Fibroblast of lung (primary cell): Measurements from ENCODE around the gene COG5. TPM values are rescaled to one million over a fixed set of nuclear protein-coding genes. Genes with fewer than 3 reads are reported as not detected.
A peak's percentile ranks its signal among the peaks of the same experiment; 100 is the strongest.

ENCODE experiments used
- DNase-seq, 2 donors: peaks; one replicate each; pipeline versions ENCODE4 v3.0.0 to v3.0.0-alpha.2; 2010; ENCODE audit warnings: low read depth in 2 of 2
- H2AFZ ChIP-seq: 2 replicates; pipeline ENCODE4 v1.5.1; 2012; ENCODE audit warnings: low read length, control low read depth, inconsistent platforms
- H3K27ac ChIP-seq: 2 replicates; pipeline ENCODE4 v1.5.1; 2011; ENCODE audit warnings: low read length, control low read depth; ENCODE audit not compliant: insufficient read depth
- H3K27me3 ChIP-seq: 2 replicates; pipeline ENCODE4 v1.5.1; 2011; ENCODE audit warnings: mild to moderate bottlenecking, low read length; ENCODE audit not compliant: control insufficient read depth, insufficient read depth
- H3K36me3 ChIP-seq: 2 replicates; pipeline ENCODE4 v1.5.1; 2011; ENCODE audit warnings: low read length; ENCODE audit not compliant: control insufficient read depth, insufficient read depth
- H3K4me1 ChIP-seq: 2 replicates; pipeline ENCODE4 v1.5.1; 2011; ENCODE audit warnings: low read length; ENCODE audit not compliant: control insufficient read depth, insufficient read depth; ENCODE audit errors: extremely low read depth
- H3K4me2 ChIP-seq: 2 replicates; pipeline ENCODE4 v1.5.1; 2011; ENCODE audit warnings: low read length, control low read depth; ENCODE audit not compliant: insufficient read depth; ENCODE audit errors: extremely low read depth
- H3K4me3 ChIP-seq, 4 experiments: fragments of 200-600 bp in 1 of 4; sonication (generic) in 1 of 4; replicated peaks in 1 of 4; 2 replicates each; pipeline ENCODE4 v1.5.1; 2011 to 2016; ENCODE audit warnings: low read length in 4 of 4, low read depth in 3 of 4, mild to moderate bottlenecking in 3 of 4, control low read depth in 2 of 4, inconsistent platforms in 1 of 4, mixed read lengths in 1 of 4; ENCODE audit not compliant: insufficient read depth in 1 of 4; ENCODE audit errors: control extremely low read depth in 1 of 4
- H3K79me2 ChIP-seq: 2 replicates; pipeline ENCODE4 v1.5.1; 2012; ENCODE audit warnings: mild to moderate bottlenecking, low read length, inconsistent platforms; ENCODE audit not compliant: control insufficient read depth, insufficient read depth
- H3K9ac ChIP-seq: 2 replicates; pipeline ENCODE4 v1.5.1; 2011; ENCODE audit warnings: mild to moderate bottlenecking, low read length, control low read depth; ENCODE audit not compliant: insufficient read depth
- H3K9me3 ChIP-seq: 2 replicates; pipeline ENCODE4 v1.5.1; 2012; ENCODE audit warnings: low read depth, low read length; ENCODE audit not compliant: control insufficient read depth, insufficient read depth
- H4K20me1 ChIP-seq: 2 replicates; pipeline ENCODE4 v1.5.1; 2011; ENCODE audit warnings: low read length; ENCODE audit not compliant: control insufficient read depth, insufficient read depth; ENCODE audit errors: extremely low read depth
- CTCF ChIP-seq, 2 donors: IDR thresholded peaks in 1 of 2; conservative IDR thresholded peaks in 1 of 2; 1 replicate in 1 of 2; 2 replicates in 1 of 2; pipeline ENCODE4 v1.5.1; 2011 to 2012; ENCODE audit warnings: low read length in 2 of 2, control low read depth in 1 of 2, inconsistent platforms in 1 of 2, low read depth in 1 of 2, mild to moderate bottlenecking in 1 of 2
- EZH2 ChIP-seq: IDR thresholded peaks from 2 replicates; pipeline ENCODE4 v1.5.1; 2012; ENCODE audit warnings: low read length, control low read depth, mild to moderate bottlenecking; ENCODE audit errors: missing control alignments
- polyA plus RNA-seq, 2 donors: library from polyadenylated mRNA; depleted of rRNA in 1 of 2; stranded (reverse) in 1 of 2; unstranded in 1 of 2; fragments of >200 nt; gene quantifications; 2 replicates each; pipeline ENCODE4 v1.2.1, GENCODE V29; 2011 to 2012; ENCODE audit warnings: missing spikeins in 1 of 2
- total RNA-seq: library from RNA; depleted of rRNA; stranded (reverse); fragments of >200 nt; gene quantifications from 2 replicates; pipeline ENCODE4 v1.2.1, GENCODE V29; 2014

The COG5 gene
- total and polyA plus RNA-seq, 2 donors (not counting 1 experiment from before 2014, with no cell fraction given): 34.5 to 40.3 TPM

GRCh38 chr7:107167483-107168232, 396.1 kb downstream of the COG5 start:
- Histone ChIP-seq H3K79me2 (peaks cover 23% of the 10 kb centered on the region), H2AFZ (peak overlapping the region; percentile 84), H3K4me3 (peak overlapping the region; percentile 63 to 88 (median 76)), H3K9me3 (no peaks in the 10 kb centered on the region), H3K27ac (peak overlapping the region; percentile 97), H3K9ac (peak overlapping the region; percentile 80), H3K4me2 (peak overlapping the region; percentile 100), H4K20me1 (peaks cover 3% of the 10 kb centered on the region), H3K27me3 (no peaks in the 10 kb centered on the region), H3K36me3 (no peaks in the 10 kb centered on the region), H3K4me1 (no peaks in the 10 kb centered on the region)
- DNase-seq: peak; percentile 86 to 93
- TF ChIP-seq EZH2: no peak
- peak; percentile 43 to 47 for TF ChIP-seq CTCF (conservative IDR thresholded peaks at IDR 0.05 in 1 of 2, IDR thresholded peaks at IDR 0.05 in 1 of 2; ENCODE audit: low read depth in 1 of 2, low read length in 2 of 2)

- TF ChIP-seq CTCF (conservative IDR thresholded peaks at IDR 0.05 in 1 of 2, IDR thresholded peaks at IDR 0.05 in 1 of 2; ENCODE audit: low read depth in 1 of 2, low read length in 2 of 2) (no peak), EZH2 (no peak)
- Histone ChIP-seq H3K27me3 (no peaks in the 10 kb centered on the region), H4K20me1 (peaks cover 3% of the 10 kb centered on the region), H3K9ac (peak overlapping the region; percentile 55), H3K4me3 (peak overlapping the region; percentile 63 to 88 (median 76)), H3K4me2 (peak overlapping the region; percentile 100), H3K27ac (peak overlapping the region; percentile 97), H3K79me2 (peaks cover 17% of the 10 kb centered on the region), H3K36me3 (no peaks in the 10 kb centered on the region), H3K4me1 (no peaks in the 10 kb centered on the region), H3K9me3 (no peaks in the 10 kb centered on the region), H2AFZ (peak overlapping the region; percentile 60)
- DNase-seq: no peak
Measured at GRCh38 chr7:107166736-107167426, 396.8 kb downstream of the COG5 start.

- H3K4me2 ChIP-seq: no peak overlapping the region
- H4K20me1 ChIP-seq: peaks cover 3% of the 10 kb centered on the region
- TF ChIP-seq CTCF (conservative IDR thresholded peaks at IDR 0.05 in 1 of 2, IDR thresholded peaks at IDR 0.05 in 1 of 2; ENCODE audit: low read depth in 1 of 2, low read length in 2 of 2): no peak
- no peak for TF ChIP-seq EZH2
- no peak overlapping the region for H3K27ac ChIP-seq
- H2AFZ ChIP-seq: no peak overlapping the region
- H3K9me3 ChIP-seq: no peaks in the 10 kb centered on the region
- H3K9ac ChIP-seq: no peak overlapping the region
- DNase-seq: no peak
- no peaks in the 10 kb centered on the region for H3K27me3 ChIP-seq
- H3K79me2 ChIP-seq: peaks cover 5% of the 10 kb centered on the region
- no peaks in the 10 kb centered on the region for H3K4me1 ChIP-seq
- no peaks in the 10 kb centered on the region for H3K36me3 ChIP-seq
- no peak overlapping the region for H3K4me3 ChIP-seq
Measured at GRCh38 chr7:107165341-107165740, 398.4 kb downstream of the COG5 start.
